IMR-90 (cell line): ENCODE results near the gene MYOCD.

Source experiments
- BHLHE40 ChIP-seq: fragments of 150-350 bp; IDR thresholded peaks from 2 replicates; pipeline ENCODE4 v1.6.1; 2016; ENCODE audit warnings: mild to moderate bottlenecking, low read depth, low read length
- CEBPB ChIP-seq: IDR thresholded peaks from 2 replicates; pipeline ENCODE4 v1.6.1; 2012; ENCODE audit warnings: low read depth, low read length, improper control_type of control experiment
- CHD1 ChIP-seq: IDR thresholded peaks from 2 replicates; pipeline ENCODE4 v1.6.1; 2012; ENCODE audit warnings: low read depth, low read length, improper control_type of control experiment
- MAFK ChIP-seq: IDR thresholded peaks from 2 replicates; pipeline ENCODE4 v1.6.1; 2012; ENCODE audit warnings: low read depth, low read length, improper control_type of control experiment
- MAZ ChIP-seq: IDR thresholded peaks from 2 replicates; pipeline ENCODE4 v1.6.1; 2012; ENCODE audit warnings: low read depth, mild to moderate bottlenecking, low read length, improper control_type of control experiment, moderate library complexity, borderline replicate concordance
- MXI1 ChIP-seq: IDR thresholded peaks from 2 replicates; pipeline ENCODE4 v1.6.1; 2012; ENCODE audit warnings: low read depth, mild to moderate bottlenecking, low read length, moderate library complexity, borderline replicate concordance
- POLR2A ChIP-seq: IDR thresholded peaks from 2 replicates; pipeline ENCODE4 v1.6.1; 2012; ENCODE audit warnings: mild to moderate bottlenecking, low read depth, low read length
- RCOR1 ChIP-seq: IDR thresholded peaks from 2 replicates; pipeline ENCODE4 v1.6.1; 2012; ENCODE audit warnings: mild to moderate bottlenecking, low read length, improper control_type of control experiment; ENCODE audit not compliant: insufficient replicate concordance
- RFX5 ChIP-seq: IDR thresholded peaks from 2 replicates; pipeline ENCODE4 v1.8.0; 2012; ENCODE audit warnings: low read depth, mild to moderate bottlenecking, low read length, moderate library complexity
- SMC3 ChIP-seq: fragments of 150-350 bp; IDR thresholded peaks from 2 replicates; pipeline ENCODE4 v1.6.1; 2016; ENCODE audit warnings: low read depth, mild to moderate bottlenecking, antibody characterized with exemption, low read length, moderate library complexity
- USF2 ChIP-seq: fragments of 150-350 bp; IDR thresholded peaks from 2 replicates; pipeline ENCODE4 v1.6.1; 2017; ENCODE audit warnings: mild to moderate bottlenecking, antibody characterized with exemption, low read length, low read depth
- TF ChIP-seq, protein P1 (sequence below): conservative IDR thresholded peaks from 2 replicates; pipeline ENCODE4 v1.5.1; 2012; ENCODE audit warnings: mild to moderate bottlenecking, low read depth, low read length, improper control_type of control experiment
- TF ChIP-seq, protein P2 (sequence below): fragments of 150-350 bp; IDR thresholded peaks from 2 replicates; pipeline ENCODE4 v1.6.1; 2016; ENCODE audit warnings: low read depth, mild to moderate bottlenecking, low read length, moderate library complexity, borderline replicate concordance

DNA sequence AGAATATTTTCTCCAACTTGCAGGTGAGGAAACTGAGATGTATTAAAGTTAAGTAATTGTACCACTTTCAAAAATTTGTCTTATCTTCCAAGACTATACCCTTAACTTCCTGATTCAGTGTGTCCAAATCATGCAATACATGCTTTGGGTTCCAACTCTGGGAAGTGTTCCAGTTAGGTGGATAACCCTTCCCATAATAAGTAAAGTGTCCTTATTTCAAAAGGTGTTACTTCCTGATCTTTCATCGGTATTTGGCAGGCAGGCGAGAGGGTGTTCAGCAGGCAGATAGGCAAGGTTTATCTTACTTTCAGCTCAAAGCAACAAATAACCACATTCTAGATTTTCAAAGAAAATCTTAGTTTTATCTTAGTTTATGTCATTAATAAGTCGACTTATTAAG lies 77.4 kb downstream of the MYOCD start:
- TF ChIP-seq POLR2A (no peak), RFX5 (no peak), RCOR1 (no peak), CHD1 (no peak), USF2 (no peak), MXI1 (no peak), SMC3 (no peak), MAZ (no peak), BHLHE40 (no peak), CEBPB (no peak), MAFK (no peak)
- TF ChIP-seq, protein P1, sequence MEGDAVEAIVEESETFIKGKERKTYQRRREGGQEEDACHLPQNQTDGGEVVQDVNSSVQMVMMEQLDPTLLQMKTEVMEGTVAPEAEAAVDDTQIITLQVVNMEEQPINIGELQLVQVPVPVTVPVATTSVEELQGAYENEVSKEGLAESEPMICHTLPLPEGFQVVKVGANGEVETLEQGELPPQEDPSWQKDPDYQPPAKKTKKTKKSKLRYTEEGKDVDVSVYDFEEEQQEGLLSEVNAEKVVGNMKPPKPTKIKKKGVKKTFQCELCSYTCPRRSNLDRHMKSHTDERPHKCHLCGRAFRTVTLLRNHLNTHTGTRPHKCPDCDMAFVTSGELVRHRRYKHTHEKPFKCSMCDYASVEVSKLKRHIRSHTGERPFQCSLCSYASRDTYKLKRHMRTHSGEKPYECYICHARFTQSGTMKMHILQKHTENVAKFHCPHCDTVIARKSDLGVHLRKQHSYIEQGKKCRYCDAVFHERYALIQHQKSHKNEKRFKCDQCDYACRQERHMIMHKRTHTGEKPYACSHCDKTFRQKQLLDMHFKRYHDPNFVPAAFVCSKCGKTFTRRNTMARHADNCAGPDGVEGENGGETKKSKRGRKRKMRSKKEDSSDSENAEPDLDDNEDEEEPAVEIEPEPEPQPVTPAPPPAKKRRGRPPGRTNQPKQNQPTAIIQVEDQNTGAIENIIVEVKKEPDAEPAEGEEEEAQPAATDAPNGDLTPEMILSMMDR = no peak
- TF ChIP-seq, protein P2, sequence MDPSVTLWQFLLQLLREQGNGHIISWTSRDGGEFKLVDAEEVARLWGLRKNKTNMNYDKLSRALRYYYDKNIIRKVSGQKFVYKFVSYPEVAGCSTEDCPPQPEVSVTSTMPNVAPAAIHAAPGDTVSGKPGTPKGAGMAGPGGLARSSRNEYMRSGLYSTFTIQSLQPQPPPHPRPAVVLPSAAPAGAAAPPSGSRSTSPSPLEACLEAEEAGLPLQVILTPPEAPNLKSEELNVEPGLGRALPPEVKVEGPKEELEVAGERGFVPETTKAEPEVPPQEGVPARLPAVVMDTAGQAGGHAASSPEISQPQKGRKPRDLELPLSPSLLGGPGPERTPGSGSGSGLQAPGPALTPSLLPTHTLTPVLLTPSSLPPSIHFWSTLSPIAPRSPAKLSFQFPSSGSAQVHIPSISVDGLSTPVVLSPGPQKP = no peak
